Colonic mucosa (tissue), 4 donors: ENCODE measurements around the gene RFPL1. TPM values are rescaled to one million over a fixed set of nuclear protein-coding genes. Genes with fewer than 3 reads are reported as not detected.

Experiments
- DNase-seq: peaks from one replicate; pipeline ENCODE4 v3.0.0-alpha.2; 2020
- H3K27ac ChIP-seq: fragments of 200-600 bp; one replicate; pipeline ENCODE4 v1.8.0; 2021
- H3K27me3 ChIP-seq: fragments of 200-600 bp; one replicate; pipeline ENCODE4 v1.8.0; 2021
- H3K36me3 ChIP-seq: fragments of 200-600 bp; one replicate; pipeline ENCODE4 v1.8.0; 2021
- H3K4me1 ChIP-seq: fragments of 200-600 bp; one replicate; pipeline ENCODE4 v1.8.0; 2021; ENCODE audit warnings: mild to moderate bottlenecking
- H3K4me3 ChIP-seq: fragments of 200-600 bp; one replicate; pipeline ENCODE4 v1.8.0; 2021
- H3K9ac ChIP-seq, 2 donors: one replicate each; pipeline ENCODE4 v1.7.0; 2013; ENCODE audit warnings: control low read depth in 2 of 2, low read depth in 2 of 2, low read length in 2 of 2
- H3K9me3 ChIP-seq: fragments of 200-600 bp; one replicate; pipeline ENCODE4 v1.8.0; 2021
- intact Hi-C: fragments of 100-400 bp; cut with DNase I; formaldehyde crosslinking; loops from one replicate; pipeline ENCODE4 v1.14.1; 2022
- total RNA-seq, 2 donors: library from RNA; stranded (reverse); fragmentation: NEBNext Ultra II Directional in 1 of 2; extraction: Animal tissue kit (Norgen Biotek cat#: 25700) in 1 of 2; gene quantifications; one replicate each; pipeline ENCODE4 v1.2.1, GENCODE V29; 2021
- TF ChIP-seq, protein P1 (sequence below): fragments of 200-600 bp; IDR thresholded peaks from one replicate; pipeline ENCODE4 v1.8.0; 2022; ENCODE audit warnings: antibody characterized with exemption, mild to moderate bottlenecking
- donor health status: healthy.
- donor health status: DM: no; HTN: no; CAD: no.
- donor health status: DM: no; HTN: no; CAD: no.

The RFPL1 gene
- total RNA-seq, 2 donors from 2014 or later: not detected

DNA sequence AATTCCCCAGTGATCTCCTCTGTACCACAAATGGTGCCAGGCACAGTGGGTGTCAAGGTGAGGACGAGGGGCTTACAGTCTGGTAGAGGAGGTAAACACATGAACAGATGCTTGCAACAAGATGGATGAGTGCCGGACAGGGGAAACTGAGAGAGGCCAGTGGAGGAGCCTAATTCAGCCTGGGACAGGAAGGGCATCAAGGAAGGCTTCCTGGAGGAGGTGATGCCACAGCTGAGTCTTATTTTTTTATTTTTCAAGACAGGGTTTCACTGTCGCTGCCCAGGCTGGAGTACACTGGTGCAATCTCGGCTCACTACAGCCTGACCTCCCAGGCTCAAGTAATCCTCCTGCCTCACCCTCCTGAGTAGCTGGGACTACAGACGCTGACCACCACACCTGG, 22.9 kb downstream of the RFPL1 start:
- intact Hi-C loops: no loop called here
- no peaks in the 10 kb centered on the region for H3K27me3 ChIP-seq
- no peaks in the 10 kb centered on the region for H3K36me3 ChIP-seq
- H3K4me1 ChIP-seq: no peaks in the 10 kb centered on the region
- H3K9ac ChIP-seq: no peak overlapping the region
- no peak overlapping the region for H3K4me3 ChIP-seq
- TF ChIP-seq, protein P1, sequence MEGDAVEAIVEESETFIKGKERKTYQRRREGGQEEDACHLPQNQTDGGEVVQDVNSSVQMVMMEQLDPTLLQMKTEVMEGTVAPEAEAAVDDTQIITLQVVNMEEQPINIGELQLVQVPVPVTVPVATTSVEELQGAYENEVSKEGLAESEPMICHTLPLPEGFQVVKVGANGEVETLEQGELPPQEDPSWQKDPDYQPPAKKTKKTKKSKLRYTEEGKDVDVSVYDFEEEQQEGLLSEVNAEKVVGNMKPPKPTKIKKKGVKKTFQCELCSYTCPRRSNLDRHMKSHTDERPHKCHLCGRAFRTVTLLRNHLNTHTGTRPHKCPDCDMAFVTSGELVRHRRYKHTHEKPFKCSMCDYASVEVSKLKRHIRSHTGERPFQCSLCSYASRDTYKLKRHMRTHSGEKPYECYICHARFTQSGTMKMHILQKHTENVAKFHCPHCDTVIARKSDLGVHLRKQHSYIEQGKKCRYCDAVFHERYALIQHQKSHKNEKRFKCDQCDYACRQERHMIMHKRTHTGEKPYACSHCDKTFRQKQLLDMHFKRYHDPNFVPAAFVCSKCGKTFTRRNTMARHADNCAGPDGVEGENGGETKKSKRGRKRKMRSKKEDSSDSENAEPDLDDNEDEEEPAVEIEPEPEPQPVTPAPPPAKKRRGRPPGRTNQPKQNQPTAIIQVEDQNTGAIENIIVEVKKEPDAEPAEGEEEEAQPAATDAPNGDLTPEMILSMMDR: no peak
- no peak overlapping the region for H3K27ac ChIP-seq
- H3K9me3 ChIP-seq: no peaks in the 10 kb centered on the region
- no peak for DNase-seq

DNA sequence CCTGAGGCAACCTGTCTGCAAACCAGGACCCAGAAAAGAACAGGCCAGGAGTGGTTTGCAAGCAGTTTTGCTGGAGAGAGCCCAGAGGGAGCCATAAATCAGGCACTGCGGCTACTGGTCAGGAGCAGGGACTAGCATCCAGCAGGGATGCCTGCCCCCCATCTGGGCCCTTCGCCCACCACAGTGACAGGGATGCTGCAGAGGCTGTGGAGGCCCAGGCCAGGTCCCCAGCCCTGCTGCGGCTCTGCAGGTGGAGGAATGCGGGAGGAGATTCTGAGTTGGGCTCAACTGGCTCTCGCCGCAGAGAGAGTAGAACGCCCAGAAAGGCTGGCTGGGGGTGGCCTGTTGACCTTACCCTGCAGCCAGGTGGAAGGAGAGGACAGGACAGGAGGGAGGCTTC, 25.2 kb downstream of the RFPL1 start:
- H3K36me3 ChIP-seq: no peaks in the 10 kb centered on the region
- TF ChIP-seq, protein P1: no peak
- H3K9me3 ChIP-seq: no peaks in the 10 kb centered on the region
- no peak overlapping the region for H3K9ac ChIP-seq
- no peaks in the 10 kb centered on the region for H3K4me1 ChIP-seq
- intact Hi-C loops: no loop called here
- no peak for DNase-seq
- H3K27ac ChIP-seq: no peak overlapping the region
- H3K4me3 ChIP-seq: no peak overlapping the region
- no peaks in the 10 kb centered on the region for H3K27me3 ChIP-seq

DNA sequence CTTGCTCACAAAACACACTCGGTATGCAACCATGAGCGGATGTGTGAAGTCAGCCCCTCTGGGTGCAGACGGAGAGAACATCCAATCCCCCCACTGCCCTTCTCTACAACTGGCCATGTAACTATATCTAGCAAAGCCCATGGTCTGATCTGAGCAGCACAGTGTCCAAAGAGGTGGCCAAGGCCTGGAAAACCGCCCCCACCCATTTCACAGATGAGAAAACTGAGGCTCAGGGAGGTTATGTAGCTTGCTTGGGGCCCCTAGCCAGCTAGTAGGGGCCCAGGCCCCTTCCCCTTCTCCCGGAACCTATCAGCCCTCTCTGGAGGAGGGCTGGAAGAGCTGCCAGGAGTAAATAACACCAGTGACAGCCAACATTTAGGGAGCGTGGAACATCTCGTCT, 26.2 kb downstream of the RFPL1 start:
- Histone ChIP-seq H3K36me3 (no peaks in the 10 kb centered on the region), H3K27ac (no peak overlapping the region), H3K4me3 (no peak overlapping the region), H3K9me3 (no peaks in the 10 kb centered on the region), H3K27me3 (no peaks in the 10 kb centered on the region), H3K9ac (no peak overlapping the region), H3K4me1 (no peaks in the 10 kb centered on the region)
- DNase-seq: no peak
- intact Hi-C loops: no loop called here
- TF ChIP-seq, protein P1: no peak

- Histone ChIP-seq H3K36me3 (no peaks in the 10 kb centered on the region), H3K9me3 (no peaks in the 10 kb centered on the region), H3K27me3 (no peaks in the 10 kb centered on the region), H3K4me3 (peak overlapping the region; percentile 13), H3K27ac (no peak overlapping the region), H3K4me1 (no peaks in the 10 kb centered on the region), H3K9ac (no peak overlapping the region)
- no peak for DNase-seq
- TF ChIP-seq, protein P1: no peak
- intact Hi-C loops: no loop called here
Measured at GRCh38 chr22:29469755-29470154, 31.4 kb downstream of the RFPL1 start.

DNA sequence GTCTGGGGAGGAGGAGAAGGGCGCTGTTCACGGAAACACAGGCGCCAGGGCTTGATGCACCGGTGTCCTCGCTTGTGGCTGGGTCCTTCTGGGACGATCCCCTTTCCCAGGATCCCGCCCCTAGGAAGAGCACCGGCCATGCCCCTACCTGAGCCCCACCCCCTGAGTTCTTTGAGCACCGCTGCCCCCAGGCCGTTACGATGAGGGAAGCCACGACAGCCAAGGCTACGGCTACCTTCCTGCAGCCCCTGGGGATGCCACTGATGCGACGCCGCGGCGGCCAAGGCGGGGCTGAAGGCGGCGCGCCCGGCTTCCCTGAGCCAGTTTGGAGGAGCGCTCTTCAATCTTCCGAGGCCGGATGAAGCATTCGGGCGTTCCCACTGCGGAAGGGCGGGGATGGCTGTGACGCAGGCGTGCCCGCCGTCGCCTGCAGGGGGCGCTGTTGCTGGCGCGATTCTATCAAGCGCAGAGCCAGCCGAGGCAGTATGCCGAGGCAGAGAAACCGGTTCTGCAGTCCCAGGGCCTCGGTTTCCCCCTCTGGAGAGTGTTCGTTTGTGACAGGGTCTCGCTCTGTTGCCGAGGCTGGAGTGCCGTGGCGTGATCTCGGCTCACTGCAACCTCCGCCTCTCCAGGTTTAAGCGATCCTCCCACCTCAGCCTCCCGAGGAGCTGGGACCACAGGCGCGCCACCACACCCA, 31.9 kb downstream of the RFPL1 start:
- intact Hi-C loops: no loop called here
- TF ChIP-seq, protein P1: peak; percentile 81

More for the DNA sequence above, 31.9 kb downstream of the RFPL1 start:
- Histone ChIP-seq H3K9ac (no peak overlapping the region), H3K4me1 (no peaks in the 10 kb centered on the region), H3K27me3 (no peaks in the 10 kb centered on the region), H3K27ac (no peak overlapping the region), H3K9me3 (no peaks in the 10 kb centered on the region), H3K36me3 (no peaks in the 10 kb centered on the region), H3K4me3 (peak overlapping the region; percentile 13)
- DNase-seq: peak; percentile 68
